Caco-2 (cell line): Measurements from ENCODE around the gene USH2A. TPM values are rescaled to one million over a fixed set of nuclear protein-coding genes. Genes with fewer than 3 reads are reported as not detected.

Experiments used
- BruUV-seq: library from RNA; stranded (reverse); fragments of 400-500 nt; replicated peaks from 2 replicates; lab custom pipeline; 2021; lab: Mats Ljungman, UMichigan
- CTCF ChIA-PET: fragments of 300-600 bp; sonication (Branson Sonifier 250); formaldehyde crosslinking; loops from one replicate; lab custom pipeline; 2022; ENCODE audit warnings: antibody characterized with exemption; lab: Charles Lee
- POLR2A ChIA-PET: fragments of 300-600 bp; sonication (Branson Sonifier 250); formaldehyde crosslinking; loops from one replicate; lab custom pipeline; 2022; ENCODE audit warnings: antibody characterized with exemption; lab: Charles Lee
- DNase-seq, 2 experiments: peaks; one replicate each; pipeline versions ENCODE4 v3.0.0 to v3.0.0-alpha.2; 2020 to 2022
- H3K27me3 ChIP-seq: replicated peaks from 2 replicates; pipeline ENCODE4 v1.6.0; 2011; ENCODE audit warnings: low read length; ENCODE audit not compliant: control insufficient read depth, insufficient read depth
- H3K36me3 ChIP-seq: 2 replicates; pipeline ENCODE4 v1.5.1; 2011; ENCODE audit warnings: low read length; ENCODE audit not compliant: control insufficient read depth, insufficient read depth
- H3K4me1 ChIP-seq: fragments of 250-450 bp; sonication (Bioruptor Pico); 2 replicates; pipeline ENCODE4 v1.5.1; 2020; ENCODE audit warnings: mild to moderate bottlenecking
- H3K4me3 ChIP-seq: 2 replicates; pipeline ENCODE4 v1.5.1; 2011; ENCODE audit warnings: low read depth, mild to moderate bottlenecking, control low read depth, low read length
- H3K9me3 ChIP-seq: fragments of 250-450 bp; sonication (Bioruptor Pico); 2 replicates; pipeline ENCODE4 v1.5.1; 2020; ENCODE audit warnings: mild to moderate bottlenecking, moderate library complexity
- H3K27ac Mint-ChIP-seq: one replicate; pipeline ENCODE4 v1.8.0; 2022; ENCODE audit warnings: mixed read lengths; ENCODE audit not compliant: unreplicated experiment
- H3K27me3 Mint-ChIP-seq: one replicate; pipeline ENCODE4 v1.8.0; 2022; ENCODE audit warnings: mixed read lengths; ENCODE audit not compliant: insufficient read depth, unreplicated experiment
- H3K36me3 Mint-ChIP-seq: one replicate; pipeline ENCODE4 v1.8.0; 2022; ENCODE audit warnings: mild to moderate bottlenecking, mixed read lengths; ENCODE audit not compliant: insufficient read depth, unreplicated experiment
- H3K4me1 Mint-ChIP-seq: one replicate; pipeline ENCODE4 v1.8.0; 2022; ENCODE audit warnings: low read depth, mixed read lengths; ENCODE audit not compliant: unreplicated experiment
- H3K4me3 Mint-ChIP-seq: one replicate; pipeline ENCODE4 v1.8.0; 2022; ENCODE audit warnings: mild to moderate bottlenecking, moderate library complexity, mixed read lengths; ENCODE audit not compliant: unreplicated experiment
- H3K9me3 Mint-ChIP-seq: one replicate; pipeline ENCODE4 v1.8.0; 2022; ENCODE audit warnings: mixed read lengths; ENCODE audit not compliant: unreplicated experiment
- CTCF ChIP-seq, 2 experiments: fragments of 200-600 bp in 1 of 2; IDR thresholded peaks; 1 replicate in 1 of 2; 2 replicates in 1 of 2; pipeline versions ENCODE4 v1.5.1 to v1.8.0; 2011 to 2022; ENCODE audit warnings: antibody characterized with exemption in 1 of 2, control low read depth in 1 of 2, inconsistent platforms in 1 of 2, low read depth in 1 of 2, low read length in 1 of 2, mild to moderate bottlenecking in 1 of 2, moderate library complexity in 1 of 2; ENCODE audit not compliant: insufficient read depth in 1 of 2, severe bottlenecking in 1 of 2, unreplicated experiment in 1 of 2
- intact Hi-C: fragments of 100-400 bp; cut with micrococcal nuclease; formaldehyde crosslinking; loops from one replicate; pipeline ENCODE4 v1.10.0; 2022; ENCODE audit not compliant: unreplicated experiment
- total RNA-seq: library from RNA; stranded (reverse); gene quantifications from 2 replicates; pipeline ENCODE4 v1.2.3, GENCODE V29; 2022

USH2A gene
- total RNA-seq, 1 experiment from 2014 or later = 0.11 TPM

- Mint-ChIP-seq H3K9me3 (peaks cover 9% of the 10 kb centered on the region), H3K4me3 (no peak overlapping the region), H3K27ac (peak overlapping the region; percentile 59), H3K4me1 (peaks cover 10% of the 10 kb centered on the region), H3K27me3 (no peaks in the 10 kb centered on the region), H3K36me3 (no peaks in the 10 kb centered on the region)
- no peak for TF ChIP-seq CTCF (IDR thresholded peaks at IDR 0.05; ENCODE audit: insufficient read depth in 1 of 2, low read depth in 1 of 2, low read length in 1 of 2, severe bottlenecking in 1 of 2, unreplicated experiment in 1 of 2)
- Histone ChIP-seq H3K36me3 (no peaks in the 10 kb centered on the region), H3K27me3 (no peaks in the 10 kb centered on the region), H3K9me3 (no peaks in the 10 kb centered on the region), H3K4me1 (peaks cover 23% of the 10 kb centered on the region), H3K4me3 (no peak overlapping the region)
- POLR2A ChIA-PET = no interaction called here
- intact Hi-C loops = no loop called here
- CTCF ChIA-PET = no interaction called here
- BruUV-seq = no TSS peak
- no peak for DNase-seq
These were observed 787.4 kb downstream of the USH2A start for GRCh38 chr1:215635827-215636226.

GRCh38 chr1:215631489-215631888, 791.8 kb downstream of the USH2A start:
- Histone ChIP-seq H3K4me3 (no peak overlapping the region), H3K9me3 (no peaks in the 10 kb centered on the region), H3K4me1 (peaks cover 16% of the 10 kb centered on the region), H3K36me3 (no peaks in the 10 kb centered on the region), H3K27me3 (no peaks in the 10 kb centered on the region)
- Mint-ChIP-seq H3K27ac (no peak overlapping the region), H3K36me3 (peaks cover 6% of the 10 kb centered on the region), H3K4me1 (peaks cover 10% of the 10 kb centered on the region), H3K9me3 (peaks cover 9% of the 10 kb centered on the region), H3K27me3 (no peaks in the 10 kb centered on the region), H3K4me3 (no peak overlapping the region)
- no peak for DNase-seq
- no peak for TF ChIP-seq CTCF (IDR thresholded peaks at IDR 0.05; ENCODE audit: insufficient read depth in 1 of 2, low read depth in 1 of 2, low read length in 1 of 2, severe bottlenecking in 1 of 2, unreplicated experiment in 1 of 2)
- POLR2A ChIA-PET = no interaction called here
- intact Hi-C loops = no loop called here
- BruUV-seq = no TSS peak
- CTCF ChIA-PET = no interaction called here

GRCh38 chr1:215631040-215631439, 792.2 kb downstream of the USH2A start:
- Mint-ChIP-seq H3K36me3 (peaks cover 6% of the 10 kb centered on the region), H3K4me3 (no peak overlapping the region), H3K27ac (no peak overlapping the region), H3K4me1 (peaks cover 5% of the 10 kb centered on the region), H3K27me3 (no peaks in the 10 kb centered on the region), H3K9me3 (peaks cover 9% of the 10 kb centered on the region)
- ChIA-PET CTCF (no interaction called here), POLR2A (no interaction called here)
- intact Hi-C loops = no loop called here
- Histone ChIP-seq H3K4me1 (peaks cover 12% of the 10 kb centered on the region), H3K36me3 (no peaks in the 10 kb centered on the region), H3K4me3 (no peak overlapping the region), H3K27me3 (no peaks in the 10 kb centered on the region), H3K9me3 (no peaks in the 10 kb centered on the region)
- no peak for TF ChIP-seq CTCF (IDR thresholded peaks at IDR 0.05; ENCODE audit: insufficient read depth in 1 of 2, low read depth in 1 of 2, low read length in 1 of 2, severe bottlenecking in 1 of 2, unreplicated experiment in 1 of 2)
- no peak for DNase-seq
- no TSS peak for BruUV-seq
